ENCODE data around the gene GALNT1. TPM values are rescaled to one million over a fixed set of nuclear protein-coding genes. Genes with fewer than 3 reads are reported as not detected.

Gene GALNT1
- total and polyA plus RNA-seq, 2 of the 4 experiments (the other 2 are of a cell fraction), result 24.9 to 43.9 TPM

DNA sequence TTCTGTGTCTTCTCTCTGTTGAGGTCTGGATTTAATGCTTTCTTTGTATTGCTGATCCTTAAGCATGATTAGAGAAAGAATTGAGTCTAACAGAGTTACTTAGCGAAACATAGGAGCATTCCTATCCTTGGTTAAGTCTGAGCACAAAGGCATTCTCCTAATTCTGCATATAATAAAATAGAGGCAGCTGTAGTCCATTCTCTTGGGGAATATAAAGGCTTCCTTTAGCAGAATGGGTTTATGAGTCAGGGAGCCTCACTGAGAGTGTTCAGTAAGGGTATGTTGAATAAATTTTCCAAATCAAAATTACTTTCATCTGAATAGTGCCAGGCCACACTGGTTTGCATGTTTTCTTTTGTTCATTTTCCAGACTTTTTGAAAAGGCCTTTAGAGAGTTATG lies 101.5 kb downstream of the GALNT1 start:
- Histone ChIP-seq H2BK15ac (ENCODE audit: low read depth, low read length) (no peak overlapping the region), H3K9ac (ENCODE audit: low read depth, low read length) (no peak overlapping the region), H3K4me1 (ENCODE audit: control insufficient read depth, insufficient read depth, low read length) (peaks cover 6% of the 10 kb centered on the region), H2AK9ac (replicated peaks; ENCODE audit: low read depth, low read length, poor library complexity) (no peak overlapping the region), H3K79me1 (ENCODE audit: low read depth in 1 of 2, low read length in 2 of 2) (no peaks in the 10 kb centered on the region; a peak in 1 of 4 replicates), H3K18ac (ENCODE audit: low read depth, low read length) (no peak overlapping the region), H2AK5ac (ENCODE audit: low read depth, low read length) (no peak overlapping the region), H2BK120ac (ENCODE audit: low read depth, low read length) (no peak overlapping the region), H3K4me2 (ENCODE audit: low read depth, low read length) (no peak overlapping the region), H2AFZ (replicated peaks; ENCODE audit: low read length, poor library complexity) (no peak overlapping the region), H3K4ac (ENCODE audit: low read depth, low read length) (no peak overlapping the region), H3K27ac (ENCODE audit: insufficient read depth, low read length) (no peak overlapping the region), H3K56ac (ENCODE audit: extremely low read depth, insufficient read depth, low read length) (no peak overlapping the region), H4K8ac (ENCODE audit: low read depth in 2 of 2, low read length in 2 of 2) (no peak overlapping the region), H4K20me1 (ENCODE audit: insufficient read depth, low read length) (no peaks in the 10 kb centered on the region), H2BK5ac (ENCODE audit: low read depth, low read length, poor library complexity, severe bottlenecking) (no peak overlapping the region), H4K5ac (ENCODE audit: low read depth, low read length) (no peak overlapping the region), H3K23ac (ENCODE audit: low read depth, low read length) (no peak overlapping the region), H3K27me3 (ENCODE audit: control insufficient read depth, insufficient read depth, low read length) (no peaks in the 10 kb centered on the region), H3K9me1 (ENCODE audit: insufficient read depth, low read length) (no peaks in the 10 kb centered on the region; the same call in 1 of the 2 replicates), H3K9me3 (ENCODE audit: control insufficient read depth, insufficient read depth, low read length) (no peaks in the 10 kb centered on the region), H3K36me3 (ENCODE audit: control insufficient read depth, insufficient read depth, low read length) (peaks cover 4% of the 10 kb centered on the region; the same call in 1 of the 2 replicates), H3K14ac (replicated peaks; ENCODE audit: low read depth, low read length) (no peak overlapping the region), H4K91ac (ENCODE audit: insufficient read depth, low read depth, low read length) (no peak overlapping the region), H3K4me3 (ENCODE audit: insufficient read depth, low read depth, low read length) (no peak overlapping the region), H2BK20ac (ENCODE audit: low read depth, low read length) (no peak overlapping the region)
- BruUV-seq (replicated peaks), result no TSS peak
- no CpG with 5 or more reads among the region's 1 CpG for WGBS, 2 experiments (ENCODE audit: extremely low coverage in 2 of 2, insufficient read length in 1 of 2)
- peak; percentile 10 for DNase-seq
- intact Hi-C loops (cut with micrococcal nuclease) (loop anchor here (5.0 kb wide), 1 partner anchor 91 kb away; no protein-coding TSS in a partner anchor), in situ Hi-C loops (cut with MboI; ENCODE audit: low sequenced_read_pairs) (no loop called here), dilution Hi-C loops (cut with HindIII; ENCODE audit: low sequenced_read_pairs, unreplicated experiment) (no loop called here)
- ATAC-seq (ENCODE audit: low read depth), result peak; percentile 53
- CTCF ChIA-PET, result interaction anchor here (0.6 kb wide), 1 partner anchor 52 kb away, joined by 3 read pairs; no protein-coding TSS in a partner anchor
- TF ChIP-seq MAFK (IDR thresholded peaks at IDR 0.05; ENCODE audit: low read depth, low read length), result no peak
- TF ChIP-seq BHLHE40 (IDR thresholded peaks at IDR 0.05; ENCODE audit: low read depth, low read length), result no peak
- no peak for TF ChIP-seq CEBPB (IDR thresholded peaks at IDR 0.05; ENCODE audit: low read depth, low read length)
- POLR2A ChIA-PET (ENCODE audit: unreplicated experiment), result no interaction called here
